Stimulated activated CD8-positive, alpha-beta memory T cell treated with anti-CD3 and anti-CD28 coated beads, Interleukin-7, amount 100 ng/mL, for 48 hours (primary cell): ENCODE data around the gene ADCYAP1R1.

Experiments used
- DNase-seq, 2 donors: peaks; one replicate each; pipeline ENCODE4 v3.0.0-alpha.2; 2020; ENCODE audit warnings: low read depth in 1 of 2; ENCODE audit errors: extremely low read depth in 1 of 2

Gene ADCYAP1R1

DNA sequence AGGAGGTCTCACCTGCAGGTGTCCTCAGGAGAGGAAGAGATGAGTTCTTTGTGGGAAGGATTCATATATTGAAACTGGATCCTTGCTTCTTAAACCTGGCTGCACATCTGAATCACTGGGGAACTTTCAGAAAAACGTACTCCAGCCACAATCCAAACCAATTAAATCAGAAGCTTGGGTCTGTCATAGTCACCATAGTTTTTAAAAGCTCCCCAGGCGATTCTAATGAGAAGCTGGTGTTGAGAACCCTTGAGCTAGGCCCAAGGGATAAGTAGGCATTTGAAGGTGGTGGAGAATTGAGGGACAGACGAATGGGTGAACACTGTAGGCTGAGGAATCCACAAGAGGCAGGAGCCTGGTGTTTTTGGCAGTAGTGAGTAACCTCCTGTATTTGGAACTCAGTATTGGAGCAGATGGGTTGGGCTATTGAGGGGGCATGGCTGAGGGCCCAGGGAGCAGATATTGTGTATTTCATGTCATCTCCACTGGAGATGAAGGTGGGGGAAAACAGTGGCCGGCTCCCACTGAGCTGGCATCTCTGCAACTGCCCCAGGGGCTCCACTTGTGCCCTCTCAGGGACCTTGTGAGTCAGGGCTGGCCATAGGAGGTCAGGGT lies 14.5 kb downstream of the ADCYAP1R1 start:
- DNase-seq: no peak

DNA sequence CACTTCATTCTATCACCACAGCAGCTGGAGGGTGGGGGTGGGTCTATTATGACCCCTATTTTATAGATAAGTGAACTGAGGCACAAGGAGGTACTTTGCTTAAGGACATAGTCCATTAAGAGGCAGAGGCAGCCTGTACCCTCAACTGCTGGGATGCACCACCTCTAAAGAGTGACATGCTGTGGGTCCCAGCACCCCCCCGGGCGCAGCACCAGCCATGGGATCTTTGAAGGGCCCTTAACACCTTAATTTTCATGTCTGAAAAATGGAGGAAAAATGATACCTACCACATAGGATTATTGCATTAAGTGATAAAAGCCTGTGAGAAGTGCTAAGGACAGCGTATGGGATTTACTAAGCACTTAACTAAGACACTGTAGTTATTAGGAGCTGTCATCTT lies 15.4 kb downstream of the ADCYAP1R1 start:
- no peak for DNase-seq

DNA sequence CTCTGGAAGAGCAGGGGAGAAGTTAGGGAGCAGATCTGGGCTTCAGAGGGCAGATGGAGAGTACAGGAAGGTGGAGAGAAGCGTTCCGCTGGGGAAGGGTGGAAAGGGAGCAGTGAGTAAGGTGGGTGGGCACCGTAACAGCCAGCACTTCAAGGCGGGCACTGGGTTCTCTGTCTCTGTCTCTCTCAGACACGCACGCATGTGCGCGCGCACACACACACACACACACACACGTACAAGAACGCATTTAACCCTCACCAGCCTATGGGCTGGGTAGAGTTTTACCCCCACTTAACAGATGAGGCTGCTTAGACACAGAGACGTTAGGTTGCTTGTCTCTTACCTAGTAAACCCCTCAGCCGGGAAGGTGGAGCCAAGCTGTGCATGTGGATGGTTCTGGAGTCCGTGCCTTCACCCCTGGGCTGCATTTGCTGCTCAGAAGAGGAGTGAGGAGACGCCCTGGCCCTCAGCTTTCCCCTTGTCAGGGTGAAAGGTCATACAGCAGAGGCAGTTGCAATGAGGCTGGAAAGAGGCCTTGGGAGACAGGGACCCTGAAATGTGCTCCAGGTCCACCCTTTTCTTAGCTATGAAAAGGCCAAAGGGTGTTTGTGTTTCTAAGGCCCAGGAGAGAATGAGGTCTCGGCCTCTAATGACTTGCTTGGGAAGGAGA lies 16.0 kb downstream of the ADCYAP1R1 start:
- no peak for DNase-seq

DNA sequence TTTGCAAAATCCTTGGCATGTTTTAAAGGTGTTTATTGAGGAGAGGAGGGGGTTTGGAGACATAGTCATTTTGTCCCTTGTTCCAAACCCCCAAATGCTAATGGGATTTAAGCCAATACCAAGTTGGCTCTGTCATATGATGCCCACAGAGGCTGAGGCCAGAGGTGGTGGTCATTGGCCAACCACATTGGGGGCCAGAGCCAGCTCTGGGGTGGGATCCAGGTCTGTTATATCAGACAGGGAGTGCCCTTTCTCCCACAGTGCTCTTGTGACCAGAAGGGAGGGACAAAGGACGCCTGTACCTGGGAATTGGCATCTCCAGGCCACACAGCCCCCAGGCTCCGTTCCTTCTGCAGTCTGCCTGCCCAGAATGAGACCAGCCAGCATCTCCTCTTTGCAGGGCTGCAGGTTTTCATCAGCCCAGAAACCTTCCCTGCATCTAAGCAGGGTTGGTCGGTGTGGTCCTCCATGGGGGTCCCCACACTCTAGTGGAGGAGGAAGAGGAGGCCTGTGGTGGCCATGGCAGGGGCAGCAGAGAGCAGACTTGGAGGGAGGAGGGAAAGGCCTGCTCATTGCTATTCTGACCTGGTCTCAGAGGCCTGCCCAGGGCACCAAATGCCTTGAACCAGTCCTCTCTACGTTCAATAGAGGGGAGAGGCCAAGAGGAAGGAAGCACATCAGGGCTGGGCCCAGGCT lies 17.9 kb downstream of the ADCYAP1R1 start:
- DNase-seq: no peak

DNA sequence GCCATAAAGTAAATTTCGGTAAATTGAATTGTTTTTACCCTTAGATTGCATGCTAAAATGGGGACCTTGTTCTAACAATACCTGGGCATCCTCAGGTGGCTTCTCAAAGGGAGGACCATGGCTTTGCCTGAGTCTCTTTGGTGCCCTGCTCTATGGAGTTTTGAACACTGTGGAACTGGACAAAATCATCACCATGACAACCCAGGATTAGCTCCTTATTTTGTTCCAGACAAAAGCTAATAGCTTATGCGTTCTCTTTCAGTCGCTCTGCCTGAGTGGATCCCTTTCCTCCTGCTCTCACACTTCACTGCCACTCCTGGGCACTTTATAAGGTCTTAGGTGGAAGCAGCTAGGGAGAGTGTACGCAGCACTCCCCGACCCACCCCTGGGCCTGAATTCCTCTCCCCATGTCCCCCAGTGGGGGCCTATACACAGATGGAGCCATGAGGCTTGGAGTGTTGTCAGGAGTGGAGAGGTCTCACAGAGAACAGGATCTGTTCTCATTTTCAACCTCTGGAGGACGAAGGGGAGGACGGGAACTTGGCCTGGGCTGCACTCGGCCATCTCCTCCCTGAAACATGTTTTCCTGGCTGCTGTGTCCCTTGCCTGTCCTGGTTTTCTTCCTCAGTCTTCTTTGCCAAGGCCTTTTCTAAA lies 19.0 kb downstream of the ADCYAP1R1 start:
- no peak for DNase-seq

DNA sequence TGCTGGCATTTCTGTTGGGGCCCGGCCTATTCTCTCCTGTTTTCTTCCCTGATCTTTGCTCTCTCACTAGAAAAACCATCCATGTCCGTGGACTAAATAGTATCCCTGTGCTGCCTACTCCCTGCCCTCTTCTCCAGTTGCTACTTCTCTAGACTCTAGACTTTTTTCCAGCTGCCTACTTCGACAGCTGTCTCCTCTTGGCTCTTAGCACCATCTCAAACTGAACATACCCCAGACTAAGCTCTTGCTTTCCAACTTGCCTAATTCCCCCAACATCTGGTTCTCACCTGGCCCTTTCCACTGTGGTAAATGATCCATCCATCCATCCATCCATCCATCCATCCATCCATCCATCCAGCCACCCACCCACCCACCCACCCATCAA lies 19.5 kb downstream of the ADCYAP1R1 start:
- DNase-seq: no peak

DNA sequence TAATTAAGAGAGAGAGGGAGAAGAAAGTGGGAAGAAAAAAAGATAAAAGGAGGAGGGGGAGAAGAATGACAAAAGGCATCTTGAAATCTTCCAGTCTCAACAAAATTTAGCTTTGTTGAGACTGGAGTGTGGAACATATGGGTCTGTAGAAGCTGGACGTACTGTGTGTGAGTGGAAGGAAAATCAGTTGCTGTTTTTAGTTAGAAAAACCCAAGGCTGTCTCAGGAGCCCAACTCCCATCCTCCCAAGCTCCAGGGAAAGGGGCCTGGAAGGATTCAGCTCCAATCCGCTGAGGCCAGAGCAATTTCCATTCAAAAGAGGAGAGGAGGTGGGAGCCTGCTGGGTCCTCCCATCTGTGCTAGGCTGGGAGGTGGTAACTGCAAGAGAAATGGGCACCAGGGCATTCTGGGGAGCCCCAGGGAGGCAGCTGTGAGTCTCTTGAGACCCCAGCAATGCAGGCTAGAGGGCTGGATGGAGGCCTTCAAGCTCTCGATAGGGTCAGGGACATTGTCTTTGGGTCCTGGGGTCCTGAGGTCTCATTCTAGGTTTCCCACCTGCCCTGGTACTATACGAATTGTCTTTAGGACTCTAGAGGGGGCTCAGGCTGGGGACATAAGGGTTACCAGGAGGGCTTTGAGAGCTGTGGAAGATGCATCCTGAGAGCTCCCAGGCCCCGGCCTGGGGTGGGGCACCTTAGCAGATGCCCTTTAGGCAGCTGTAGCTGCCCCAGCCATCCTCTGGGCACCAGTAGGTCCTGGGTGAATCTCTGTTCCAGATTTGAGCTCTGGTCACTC lies 21.4 kb downstream of the ADCYAP1R1 start:
- DNase-seq: no peak

DNA sequence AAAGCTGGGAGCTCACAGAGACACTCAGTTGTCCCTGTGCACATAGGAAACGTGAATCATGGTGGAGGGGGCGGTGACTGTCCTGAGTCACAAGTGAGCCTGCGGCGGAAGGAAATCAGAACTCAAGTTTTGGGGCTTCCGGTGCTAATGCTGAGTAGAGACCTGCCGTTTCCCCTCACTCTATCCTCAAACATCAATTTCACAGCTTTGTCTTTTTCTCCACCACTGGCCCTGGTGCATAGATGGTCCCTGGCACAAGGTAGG lies 21.9 kb downstream of the ADCYAP1R1 start:
- DNase-seq: no peak

DNA sequence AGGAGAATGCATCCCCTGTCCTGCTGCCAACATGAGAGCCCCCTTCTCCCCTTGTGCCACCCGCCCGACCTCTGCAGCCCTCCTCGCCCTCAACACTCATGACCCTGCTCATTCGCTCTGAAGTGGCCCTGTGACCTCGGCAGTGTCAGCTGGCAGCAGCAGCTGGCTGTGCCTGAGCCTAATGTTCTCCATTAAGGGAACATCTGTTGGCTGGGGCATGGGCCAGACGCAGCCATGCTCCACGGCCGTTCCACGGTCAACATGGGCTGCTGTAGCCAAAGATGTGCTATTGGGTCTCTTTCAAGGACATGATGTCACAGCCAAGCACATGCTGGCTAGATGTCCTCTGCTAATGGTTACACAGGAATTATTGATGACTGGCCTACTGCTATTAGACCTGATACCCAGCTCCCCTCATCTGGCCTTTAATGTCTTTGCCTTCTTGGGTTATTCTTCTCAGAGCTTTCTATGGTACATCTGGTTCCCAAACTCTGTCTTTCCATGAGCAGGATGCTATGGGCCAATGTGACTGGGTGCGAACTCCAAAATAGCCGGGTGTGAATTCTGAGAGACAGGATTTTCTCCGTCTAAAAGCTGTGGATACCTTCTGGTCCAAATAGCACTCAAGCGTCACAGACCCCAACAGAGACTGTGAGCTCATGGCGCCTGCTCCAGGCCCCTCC lies 22.4 kb downstream of the ADCYAP1R1 start:
- DNase-seq: no peak

DNA sequence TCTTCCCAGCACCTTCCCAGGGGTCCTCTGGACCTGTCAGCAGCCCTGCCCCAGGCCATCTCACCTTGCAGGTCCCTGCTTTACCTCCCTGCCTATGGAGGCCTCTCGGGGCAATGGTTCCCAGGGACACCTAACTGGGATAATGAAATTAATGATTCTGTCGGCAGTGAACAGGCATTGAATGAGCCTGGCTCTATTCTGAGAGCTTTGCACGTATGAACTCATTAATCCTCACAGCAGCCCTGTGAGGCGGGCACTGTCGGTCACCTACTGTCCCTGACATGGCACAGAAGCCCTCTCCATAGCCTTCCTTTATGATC lies 22.9 kb downstream of the ADCYAP1R1 start:
- no peak for DNase-seq

DNA sequence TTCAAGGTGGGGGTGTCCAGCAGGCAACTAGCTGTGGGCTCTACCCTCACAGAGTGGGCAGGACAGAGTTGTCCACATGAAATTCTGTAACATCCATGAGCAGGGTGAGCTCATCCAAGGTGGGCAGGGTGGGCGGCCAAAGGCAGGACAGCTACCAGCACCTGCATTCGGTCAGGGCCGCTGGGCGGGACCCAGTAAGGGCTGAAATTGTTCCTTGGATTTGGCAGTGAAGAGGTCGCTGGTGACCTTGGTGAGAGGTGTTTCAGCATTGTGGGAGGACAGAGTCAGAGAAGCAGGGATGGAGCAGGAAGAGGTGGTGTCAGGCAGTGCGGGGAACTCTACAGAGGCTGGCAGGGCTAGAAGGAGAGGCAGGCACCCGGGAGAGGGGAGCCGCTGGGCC lies 23.9 kb downstream of the ADCYAP1R1 start:
- no peak for DNase-seq

DNA sequence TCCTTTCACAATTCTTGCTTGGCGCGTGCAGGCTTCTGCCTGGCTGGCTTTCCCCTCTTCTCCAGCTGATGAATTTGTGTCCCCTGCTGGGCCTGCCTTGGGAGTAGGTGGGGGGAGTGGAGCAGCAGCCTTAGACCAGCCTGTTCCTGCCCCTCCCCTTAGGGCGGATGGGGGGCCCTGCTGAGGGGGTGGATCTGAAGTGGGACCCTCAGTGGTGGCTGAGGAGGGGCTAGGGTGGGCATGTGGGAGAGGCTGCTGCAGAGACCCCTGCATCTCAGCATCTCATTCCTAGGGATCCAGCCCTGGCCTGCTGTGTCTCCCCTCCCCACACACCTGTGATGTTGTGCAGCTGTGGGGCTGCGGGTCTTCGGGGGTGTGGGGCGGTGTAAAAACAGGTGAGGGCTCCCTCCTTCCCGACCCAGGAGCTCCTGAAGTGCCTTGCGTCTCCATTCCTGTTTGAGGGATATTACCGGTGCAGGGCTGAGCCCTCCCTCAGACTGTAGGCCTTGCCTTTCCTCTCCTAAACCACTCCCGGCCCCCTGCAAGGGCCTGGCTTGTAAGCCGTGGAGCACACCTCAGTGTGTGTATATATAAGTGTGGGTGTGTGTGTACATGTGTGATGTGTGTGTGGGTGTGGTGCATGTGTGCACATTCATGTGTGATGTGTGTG lies 24.7 kb downstream of the ADCYAP1R1 start:
- no peak for DNase-seq

DNA sequence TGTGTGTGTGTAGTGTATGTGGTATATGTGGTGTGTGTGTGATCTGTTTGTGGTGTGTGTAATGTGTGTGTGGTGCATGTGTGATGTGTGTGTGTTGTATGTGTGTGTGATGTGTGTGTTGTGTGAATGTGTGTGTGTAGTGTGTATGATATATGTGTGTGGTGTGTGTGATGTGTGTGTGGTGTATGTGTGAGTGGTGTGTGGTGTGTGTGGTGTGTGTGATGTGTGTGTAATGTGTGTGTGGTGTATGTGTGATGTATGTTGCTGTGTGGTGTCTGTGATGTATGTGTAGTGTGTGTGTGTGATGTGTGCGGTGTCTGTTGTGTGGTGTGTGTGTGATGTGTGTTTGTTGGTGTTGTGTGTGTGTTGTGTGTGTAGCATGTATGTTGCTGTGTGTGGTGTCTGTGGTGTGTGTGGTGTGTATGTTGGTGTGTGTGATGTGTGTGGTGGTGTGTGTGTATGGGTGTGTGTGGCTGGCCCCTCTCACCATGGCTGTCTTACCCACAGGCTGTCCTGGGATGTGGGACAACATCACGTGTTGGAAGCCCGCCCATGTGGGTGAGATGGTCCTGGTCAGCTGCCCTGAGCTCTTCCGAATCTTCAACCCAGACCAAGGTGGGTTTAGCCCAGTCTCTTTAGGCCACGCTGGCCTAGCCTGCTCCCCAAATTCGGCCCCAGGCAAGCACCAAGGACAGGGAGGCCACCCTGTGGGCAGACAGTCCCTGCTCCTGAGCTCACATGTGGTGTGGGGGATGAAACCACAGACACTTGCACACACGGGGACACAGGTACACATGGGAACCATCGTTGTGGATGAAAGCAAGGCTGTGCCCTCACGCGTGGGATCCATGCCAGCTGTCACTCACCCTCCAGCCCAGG lies 25.6 kb downstream of the ADCYAP1R1 start:
- no peak for DNase-seq

DNA sequence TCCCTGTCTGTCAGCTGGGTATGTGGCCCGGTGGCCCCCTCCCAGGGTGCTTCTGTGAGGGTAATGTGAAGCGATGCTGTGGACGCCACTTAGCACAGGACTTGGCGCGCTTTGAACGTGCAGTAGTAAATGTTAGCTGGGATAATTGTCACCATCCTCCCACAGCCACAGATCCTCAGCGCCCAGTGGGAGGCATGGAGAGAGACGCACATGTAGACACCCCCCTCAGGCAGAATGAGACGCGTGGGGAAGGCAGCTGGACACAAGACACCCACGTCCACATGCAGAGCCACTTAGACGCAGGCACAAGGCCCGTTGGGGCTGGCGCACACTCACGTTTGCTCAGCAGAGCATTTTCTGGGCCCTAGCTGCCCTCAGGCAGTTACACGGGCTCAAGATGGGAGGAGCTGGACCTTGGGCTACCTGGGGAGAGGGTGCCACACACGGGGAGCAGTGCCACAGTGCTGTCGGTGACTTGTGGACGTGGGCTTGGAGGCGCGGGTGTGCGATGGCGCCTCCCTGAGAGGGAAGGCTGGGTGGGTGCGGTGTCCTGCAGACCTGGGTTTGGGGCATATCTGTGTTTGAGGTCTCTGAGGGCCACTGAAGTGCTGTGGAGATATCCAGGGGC lies 26.4 kb downstream of the ADCYAP1R1 start:
- DNase-seq: no peak

DNA sequence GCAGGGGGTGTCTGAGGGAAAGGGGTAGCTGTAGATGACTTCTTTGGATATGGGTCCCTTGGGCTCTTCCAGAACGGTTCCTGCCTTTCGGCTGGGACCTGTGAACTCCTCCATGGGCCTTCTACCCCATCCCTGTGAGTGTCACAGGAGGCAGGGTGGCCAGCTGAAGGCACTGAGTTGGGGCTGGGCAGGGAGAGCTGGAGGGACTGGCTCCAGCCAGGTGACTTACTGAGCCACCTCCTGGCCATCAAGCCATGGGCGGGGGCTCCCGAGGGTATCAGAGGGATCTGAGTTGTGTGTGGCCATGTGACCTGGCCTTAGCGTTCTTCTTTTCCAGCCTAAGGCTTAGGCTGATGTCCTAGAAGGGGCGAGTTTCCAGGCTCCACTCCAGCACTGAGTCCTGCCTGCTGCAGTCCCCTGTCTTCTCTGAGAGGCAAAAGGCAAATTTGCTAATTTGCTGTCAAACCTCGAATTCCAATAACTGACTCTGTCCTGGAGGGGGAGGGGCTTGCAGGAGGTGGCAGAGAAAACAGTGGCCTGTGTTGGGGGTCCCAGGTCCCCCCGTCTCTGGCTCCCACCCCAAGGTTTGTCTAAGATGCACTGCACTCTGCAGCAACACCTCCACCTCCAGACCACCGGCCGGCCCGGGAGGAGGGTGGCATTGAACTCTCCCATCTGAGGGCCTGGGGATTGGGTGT lies 27.2 kb downstream of the ADCYAP1R1 start:
- DNase-seq: no peak

DNA sequence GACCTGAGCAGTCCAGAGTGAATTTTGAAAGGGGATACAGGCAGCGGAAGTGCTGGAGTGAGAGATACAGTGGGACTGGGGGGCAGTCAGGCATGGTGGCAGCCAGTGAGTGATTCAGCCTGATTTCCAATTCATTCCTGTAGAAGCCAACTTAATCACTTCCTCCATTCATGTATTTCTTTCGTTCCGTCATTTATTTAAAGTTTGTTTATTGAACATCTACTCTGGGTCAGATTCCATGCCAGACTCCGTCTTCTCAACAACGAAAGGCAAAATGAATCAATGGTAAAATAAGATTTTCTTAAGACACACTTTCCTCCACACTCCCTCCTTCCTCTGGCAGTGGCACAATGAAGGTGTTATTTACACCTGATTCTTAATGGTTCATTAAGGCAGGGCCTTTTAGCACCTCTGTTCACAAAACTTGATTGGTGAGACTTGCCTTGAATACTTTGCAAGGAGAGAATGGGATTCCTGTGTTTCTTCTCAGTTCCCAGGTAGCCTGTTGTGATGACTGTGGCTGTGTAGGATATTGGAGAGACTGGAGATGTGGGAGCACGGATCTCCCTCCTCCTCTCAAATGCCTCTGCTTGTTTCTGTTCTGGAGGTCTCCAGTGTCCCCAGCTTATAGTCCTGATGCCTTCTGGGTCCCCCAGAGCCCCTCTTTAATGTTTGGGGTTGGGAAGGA lies 27.9 kb downstream of the ADCYAP1R1 start:
- no peak for DNase-seq

DNA sequence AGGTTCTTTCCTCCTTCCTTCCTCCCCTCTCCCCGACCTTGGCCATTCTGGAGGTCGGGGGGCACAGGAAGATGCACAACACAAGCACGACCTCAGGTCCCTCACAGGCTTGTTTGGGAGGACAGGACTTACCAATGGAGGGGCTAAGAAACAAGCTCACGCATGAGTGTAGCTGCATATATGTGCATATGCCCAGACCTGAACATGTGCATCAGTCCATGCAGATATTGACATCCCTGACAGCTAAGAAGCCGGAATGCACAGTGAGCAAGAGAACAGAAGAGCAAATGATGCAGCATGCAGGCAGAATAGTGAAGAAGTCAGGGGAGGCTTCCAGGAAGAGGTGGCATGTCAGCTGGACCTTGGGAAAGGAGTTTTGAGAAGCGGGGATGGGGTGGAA lies 28.7 kb downstream of the ADCYAP1R1 start:
- DNase-seq: no peak

DNA sequence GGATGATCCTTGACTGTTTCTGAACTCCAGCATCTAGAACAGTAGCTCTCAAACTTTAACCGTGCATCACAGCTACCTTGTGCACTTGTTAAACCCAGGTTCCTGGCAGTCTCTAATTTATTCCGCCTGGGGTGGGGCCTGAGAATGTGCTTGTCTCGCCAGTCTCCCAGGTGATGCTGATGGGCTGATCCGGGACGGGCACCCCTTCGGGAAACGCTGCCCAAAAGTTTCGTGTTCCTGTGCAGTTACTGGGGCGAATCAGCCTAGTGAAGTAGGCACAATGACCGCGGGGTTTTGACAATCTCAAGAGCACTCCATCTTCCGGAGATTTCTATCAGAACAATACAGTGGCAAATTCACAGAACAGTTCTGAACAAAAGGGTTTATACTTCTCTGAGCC lies 29.9 kb downstream of the ADCYAP1R1 start:
- DNase-seq: no peak
